ENCODE data around the gene IL13RA1.

DNA sequence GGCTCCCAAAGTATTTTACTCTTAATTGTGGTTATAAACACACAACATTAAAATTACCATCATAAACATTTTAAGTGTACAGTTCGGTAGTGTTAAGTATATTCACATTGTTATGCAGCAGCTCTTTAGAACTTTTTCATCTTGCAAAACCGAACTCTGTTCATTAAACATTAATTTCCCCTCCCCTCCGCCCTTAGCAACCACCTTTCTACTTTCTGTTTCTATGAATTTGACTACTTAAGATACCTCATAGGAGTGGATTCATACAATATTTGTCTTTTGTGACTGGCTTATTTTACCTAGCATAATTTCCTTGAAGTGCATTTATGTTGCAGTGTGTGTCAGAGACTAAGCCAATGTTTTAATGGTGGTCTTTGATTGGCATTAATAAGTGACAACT, 32.6 kb downstream of the IL13RA1 start:
- TF ChIP-seq POLR2A (IDR thresholded peaks at IDR 0.05): no peak
- TF ChIP-seq, protein P1, sequence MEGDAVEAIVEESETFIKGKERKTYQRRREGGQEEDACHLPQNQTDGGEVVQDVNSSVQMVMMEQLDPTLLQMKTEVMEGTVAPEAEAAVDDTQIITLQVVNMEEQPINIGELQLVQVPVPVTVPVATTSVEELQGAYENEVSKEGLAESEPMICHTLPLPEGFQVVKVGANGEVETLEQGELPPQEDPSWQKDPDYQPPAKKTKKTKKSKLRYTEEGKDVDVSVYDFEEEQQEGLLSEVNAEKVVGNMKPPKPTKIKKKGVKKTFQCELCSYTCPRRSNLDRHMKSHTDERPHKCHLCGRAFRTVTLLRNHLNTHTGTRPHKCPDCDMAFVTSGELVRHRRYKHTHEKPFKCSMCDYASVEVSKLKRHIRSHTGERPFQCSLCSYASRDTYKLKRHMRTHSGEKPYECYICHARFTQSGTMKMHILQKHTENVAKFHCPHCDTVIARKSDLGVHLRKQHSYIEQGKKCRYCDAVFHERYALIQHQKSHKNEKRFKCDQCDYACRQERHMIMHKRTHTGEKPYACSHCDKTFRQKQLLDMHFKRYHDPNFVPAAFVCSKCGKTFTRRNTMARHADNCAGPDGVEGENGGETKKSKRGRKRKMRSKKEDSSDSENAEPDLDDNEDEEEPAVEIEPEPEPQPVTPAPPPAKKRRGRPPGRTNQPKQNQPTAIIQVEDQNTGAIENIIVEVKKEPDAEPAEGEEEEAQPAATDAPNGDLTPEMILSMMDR (IDR thresholded peaks at IDR 0.05): no peak

All from body of pancreas (tissue), 4 donors.